GM13976 (cell line): ENCODE results near the gene SNRPF.
"Not testable (repeated sequence)": the region's sequence is repeated elsewhere in the genome, so short reads cannot be mapped to it uniquely, and the experiment has no call there.

ENCODE experiments used
- DNase-seq: peaks from one replicate; pipeline ENCODE4 v3.0.0; 2012; ENCODE audit warnings: low spot score
- in situ Hi-C: fragments of 300-500 bp; cut with MboI; formaldehyde crosslinking; loops from one replicate; pipeline ENCODE4 v1.12.0; 2022; ENCODE audit warnings: low sequenced_read_pairs, mixed read lengths, inconsistent platforms; ENCODE audit not compliant: unreplicated experiment
- TF ChIP-seq, protein P1 (sequence below): IDR thresholded peaks from 2 replicates; pipeline ENCODE4 v1.5.1; 2012; ENCODE audit warnings: borderline replicate concordance, mild to moderate bottlenecking; ENCODE audit not compliant: insufficient read depth; ENCODE audit errors: extremely low read depth, missing control alignments, control extremely low read depth

SNRPF gene

DNA sequence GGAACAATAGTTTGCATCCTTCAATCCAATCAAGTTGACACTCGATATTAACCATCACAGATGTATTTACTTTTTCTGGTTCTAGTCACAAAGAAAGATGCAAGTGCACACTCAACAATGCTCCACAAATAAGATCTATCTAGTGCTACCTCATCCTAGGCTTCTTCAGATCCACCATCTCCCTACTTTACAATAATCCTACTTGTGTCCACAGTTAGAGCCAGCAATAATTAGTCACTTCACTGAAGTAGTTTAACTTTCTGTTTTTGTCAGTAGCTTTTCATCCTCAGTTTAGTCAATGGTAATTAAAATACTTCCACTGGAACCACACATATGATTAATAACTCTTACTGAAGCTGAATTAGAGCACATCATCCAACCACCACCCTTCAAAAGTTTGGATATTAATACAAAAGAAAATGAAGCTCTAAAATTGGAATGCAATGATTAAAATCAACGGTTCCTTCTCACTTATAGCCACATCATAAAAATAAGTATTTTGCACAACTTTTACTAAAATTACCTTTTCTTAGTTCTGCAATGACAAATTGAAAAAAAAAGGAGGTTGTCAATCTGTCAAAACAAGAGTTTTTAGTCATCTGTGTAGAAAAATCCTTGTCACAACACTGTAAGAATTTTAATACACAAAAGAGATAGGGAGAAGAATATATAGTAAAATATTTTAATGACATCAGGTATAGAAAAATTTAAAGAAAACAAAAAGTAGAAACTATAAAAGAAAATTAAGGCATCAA, 28.2 kb upstream of the SNRPF start:
- DNase-seq, result no peak
- in situ Hi-C loops, result no loop called here
- TF ChIP-seq, protein P1, sequence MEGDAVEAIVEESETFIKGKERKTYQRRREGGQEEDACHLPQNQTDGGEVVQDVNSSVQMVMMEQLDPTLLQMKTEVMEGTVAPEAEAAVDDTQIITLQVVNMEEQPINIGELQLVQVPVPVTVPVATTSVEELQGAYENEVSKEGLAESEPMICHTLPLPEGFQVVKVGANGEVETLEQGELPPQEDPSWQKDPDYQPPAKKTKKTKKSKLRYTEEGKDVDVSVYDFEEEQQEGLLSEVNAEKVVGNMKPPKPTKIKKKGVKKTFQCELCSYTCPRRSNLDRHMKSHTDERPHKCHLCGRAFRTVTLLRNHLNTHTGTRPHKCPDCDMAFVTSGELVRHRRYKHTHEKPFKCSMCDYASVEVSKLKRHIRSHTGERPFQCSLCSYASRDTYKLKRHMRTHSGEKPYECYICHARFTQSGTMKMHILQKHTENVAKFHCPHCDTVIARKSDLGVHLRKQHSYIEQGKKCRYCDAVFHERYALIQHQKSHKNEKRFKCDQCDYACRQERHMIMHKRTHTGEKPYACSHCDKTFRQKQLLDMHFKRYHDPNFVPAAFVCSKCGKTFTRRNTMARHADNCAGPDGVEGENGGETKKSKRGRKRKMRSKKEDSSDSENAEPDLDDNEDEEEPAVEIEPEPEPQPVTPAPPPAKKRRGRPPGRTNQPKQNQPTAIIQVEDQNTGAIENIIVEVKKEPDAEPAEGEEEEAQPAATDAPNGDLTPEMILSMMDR, result no peak

DNA sequence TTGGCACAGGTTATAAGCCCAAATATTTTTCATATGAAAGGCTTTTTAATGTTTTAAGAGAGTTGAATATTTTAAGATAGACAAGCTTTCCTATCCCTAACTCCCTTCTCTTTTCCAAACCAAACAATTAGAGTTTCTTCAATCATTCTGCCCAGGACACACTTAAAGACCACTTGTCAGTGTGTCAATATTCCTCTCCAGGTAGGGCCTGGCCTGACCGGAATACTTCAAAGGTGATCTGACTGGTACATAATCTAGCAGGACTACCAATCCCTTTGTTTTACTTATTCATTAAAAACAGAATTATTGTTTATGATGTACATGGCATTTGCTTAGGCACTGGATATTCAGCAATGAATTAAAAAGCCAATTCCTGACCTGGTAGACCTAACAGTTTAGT, 24.2 kb upstream of the SNRPF start:
- TF ChIP-seq, protein P1, result no peak
- in situ Hi-C loops, result no loop called here
- DNase-seq, result no peak

DNA sequence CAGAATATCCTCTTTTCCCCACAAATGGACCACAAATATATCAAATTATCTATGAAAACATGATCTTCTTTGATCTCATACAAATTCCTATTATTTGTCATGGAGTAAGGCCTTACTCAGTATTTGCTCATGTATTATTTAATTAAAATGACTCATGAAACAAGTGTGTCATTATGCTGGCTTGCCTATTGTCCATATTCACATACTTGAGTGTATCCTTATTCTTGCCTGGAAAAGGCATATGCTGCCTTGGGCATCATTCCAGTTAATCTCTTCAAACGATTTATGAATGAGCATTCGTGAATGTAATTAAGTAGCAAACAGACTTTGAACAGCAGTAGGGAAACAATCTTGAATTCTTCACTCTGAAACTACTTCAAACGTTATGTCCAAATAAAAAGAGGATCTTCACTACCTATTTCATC, 22.6 kb upstream of the SNRPF start:
- in situ Hi-C loops, result no loop called here
- TF ChIP-seq, protein P1, result no peak
- DNase-seq, result no peak

DNA sequence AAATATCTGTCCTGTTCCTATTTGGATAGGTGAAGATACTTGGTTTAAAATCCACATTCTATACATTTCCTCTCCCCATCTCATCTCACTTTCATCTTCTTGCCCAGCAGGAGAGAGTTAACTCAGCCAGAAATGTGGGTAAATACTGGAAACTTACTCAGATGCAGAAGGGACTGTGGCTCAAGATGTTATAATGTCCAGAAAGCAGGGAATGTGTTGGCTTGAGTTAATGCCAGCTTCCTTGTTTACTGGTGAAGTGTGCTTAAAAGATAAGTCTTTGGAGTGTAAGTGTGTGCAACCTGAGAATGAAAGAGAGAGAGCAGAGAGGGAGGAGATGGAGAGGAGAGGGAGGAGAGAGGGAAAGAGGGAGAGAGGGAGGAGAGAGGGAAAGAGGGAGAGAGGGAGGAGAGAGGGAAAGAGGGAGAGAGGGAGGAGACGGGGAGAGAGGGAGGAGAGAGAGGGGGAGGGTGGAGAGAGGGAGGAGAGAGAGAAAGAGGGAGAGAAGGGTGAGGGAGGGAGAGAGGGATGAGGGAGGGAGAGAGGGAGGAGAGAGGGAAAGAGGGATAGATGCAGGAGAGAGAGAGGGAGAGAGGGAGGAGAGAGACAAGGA, 22.0 kb upstream of the SNRPF start:
- in situ Hi-C loops, result no loop called here
- DNase-seq, result no peak
- TF ChIP-seq, protein P1, result no peak

DNA sequence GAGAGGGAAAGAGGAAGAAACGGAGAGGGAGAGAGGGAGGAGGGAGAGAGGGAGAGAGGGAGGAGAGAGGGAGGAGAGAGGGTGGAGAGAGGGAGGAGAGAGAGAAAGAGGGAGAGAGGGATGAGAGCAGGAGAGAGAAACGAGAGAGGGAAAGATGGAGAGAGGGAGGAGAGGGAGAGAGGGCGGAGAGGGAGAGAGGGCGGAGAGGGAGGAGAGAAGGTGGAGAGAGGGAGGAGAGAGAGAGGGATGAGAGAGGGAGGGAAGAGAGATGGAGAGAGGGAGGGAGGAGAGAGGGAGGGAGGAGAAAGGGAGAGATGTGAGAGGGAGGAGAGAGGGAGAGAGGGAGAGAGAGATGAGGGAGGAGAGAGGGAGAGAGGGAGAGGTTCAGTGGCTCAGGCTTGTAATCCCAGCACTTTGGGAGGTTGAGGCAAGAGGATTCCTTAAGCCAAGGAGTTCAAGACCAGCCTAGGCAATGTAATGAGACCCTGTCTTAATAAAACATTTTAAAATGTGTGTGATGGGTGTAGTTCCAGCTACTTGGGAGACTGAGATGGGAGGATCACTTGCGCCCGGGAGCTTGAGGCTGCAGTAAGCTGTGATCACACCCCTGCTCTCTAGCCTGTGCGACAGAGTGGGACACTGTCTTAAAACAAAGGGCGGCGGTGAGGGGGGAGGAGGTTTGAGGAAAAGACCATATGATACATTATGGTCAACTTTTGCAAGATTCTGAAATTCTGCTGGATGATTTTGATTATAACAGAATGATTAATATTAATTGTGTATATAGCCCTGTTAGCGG, 21.3 kb upstream of the SNRPF start:
- in situ Hi-C loops, result no loop called here
- no peak for DNase-seq
- TF ChIP-seq, protein P1, result no peak

DNA sequence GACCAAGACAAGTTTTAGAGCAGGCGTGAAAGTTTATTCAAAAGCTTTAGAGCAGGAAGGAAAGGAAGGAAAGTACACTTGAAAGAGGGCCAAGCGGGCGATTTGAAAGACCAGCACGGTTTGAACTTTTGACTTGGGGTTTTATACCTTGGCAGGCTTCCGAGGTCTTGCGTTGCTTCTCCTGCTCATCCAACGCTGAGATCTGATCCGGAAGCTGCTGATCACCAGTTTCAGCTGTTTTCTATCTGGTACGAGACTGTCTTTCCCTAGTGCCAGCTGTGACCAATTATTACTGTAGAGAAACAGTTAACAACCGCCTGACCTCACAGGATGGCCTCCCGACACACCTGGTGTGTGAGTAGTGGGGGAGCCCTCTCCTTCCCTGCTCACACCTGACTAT, 20.6 kb upstream of the SNRPF start:
- DNase-seq, result no peak
- TF ChIP-seq, protein P1, result no peak
- in situ Hi-C loops, result no loop called here

DNA sequence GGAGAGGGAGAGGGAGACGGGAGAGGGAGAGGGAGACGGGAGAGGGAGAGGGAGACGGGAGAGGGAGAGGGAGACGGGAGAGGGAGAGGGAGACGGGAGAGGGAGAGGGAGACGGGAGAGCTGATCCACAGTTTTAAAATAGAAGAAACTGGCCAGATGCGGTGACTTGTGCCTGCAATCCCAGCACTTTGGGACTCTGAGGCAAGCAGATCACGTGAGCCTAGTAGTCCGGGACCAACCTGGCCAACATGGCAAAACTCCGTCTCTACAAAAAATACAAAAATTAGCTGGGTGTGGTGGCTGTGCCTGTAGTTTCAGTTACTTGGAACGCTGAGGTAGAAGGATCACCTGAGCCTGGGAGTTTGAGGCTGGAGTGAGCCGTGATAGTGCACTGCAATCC, 16.3 kb upstream of the SNRPF start:
- DNase-seq, in situ Hi-C loops: not testable (repeated sequence)
